IgD-negative memory B cell (primary cell): ENCODE data around the gene IP6K3. TPM values are rescaled to one million over a fixed set of nuclear protein-coding genes. Genes with fewer than 3 reads are reported as not detected.

Experiments used
- H3K27ac Mint-ChIP-seq, 3 donors: one replicate each; pipeline ENCODE4 v1.8.0; 2020 to 2022; ENCODE audit warnings: mild to moderate bottlenecking in 3 of 3, mixed read lengths in 3 of 3, moderate library complexity in 1 of 3
- H3K27me3 Mint-ChIP-seq: one replicate; pipeline ENCODE4 v1.8.0; 2021; ENCODE audit warnings: mixed read lengths
- H3K36me3 Mint-ChIP-seq: one replicate; pipeline ENCODE4 v1.8.0; 2020; ENCODE audit warnings: mild to moderate bottlenecking, mixed read lengths
- H3K4me1 Mint-ChIP-seq, 3 donors: one replicate each; pipeline ENCODE4 v1.8.0; 2020 to 2022; ENCODE audit warnings: mixed read lengths in 3 of 3, mild to moderate bottlenecking in 1 of 3
- H3K4me3 Mint-ChIP-seq, 4 donors: one replicate each; pipeline ENCODE4 v1.8.0; 2020 to 2022; ENCODE audit warnings: mild to moderate bottlenecking in 4 of 4, mixed read lengths in 4 of 4, moderate library complexity in 3 of 4
- H3K9me3 Mint-ChIP-seq, 3 donors: one replicate each; pipeline ENCODE4 v1.8.0; 2020 to 2021; ENCODE audit warnings: mixed read lengths in 3 of 3, mild to moderate bottlenecking in 1 of 3
- polyA plus RNA-seq: library from polyadenylated mRNA; unstranded; fragments of 300-500 nt; fragmentation: Illumina TruSeq; gene quantifications from one replicate; pipeline ENCODE4 v1.2.3, GENCODE V29; 2021

The IP6K3 gene
- polyA plus RNA-seq, 1 donor from 2014 or later: not detected

GRCh38 chr6:33731751-33732282 is 14.9 kb downstream of the IP6K3 start:
- peaks cover 7% of the 10 kb centered on the region for H3K27me3 Mint-ChIP-seq
- peaks cover 7% of the 10 kb centered on the region in 3 donors for H3K4me1 Mint-ChIP-seq
- no peak overlapping the region for H3K27ac Mint-ChIP-seq
- no peaks in the 10 kb centered on the region for H3K36me3 Mint-ChIP-seq
- H3K9me3 Mint-ChIP-seq: no peaks in the 10 kb centered on the region
- H3K4me3 Mint-ChIP-seq: no peak overlapping the region

- H3K9me3 Mint-ChIP-seq: no peaks in the 10 kb centered on the region
These were observed 15.7 kb downstream of the IP6K3 start for GRCh38 chr6:33731035-33731434.

GRCh38 chr6:33730611-33731010 is 16.1 kb downstream of the IP6K3 start:
- H3K36me3 Mint-ChIP-seq: no peaks in the 10 kb centered on the region
- H3K27ac Mint-ChIP-seq: no peak overlapping the region
- no peak overlapping the region for H3K4me3 Mint-ChIP-seq
- H3K27me3 Mint-ChIP-seq: peaks cover 8% of the 10 kb centered on the region
- H3K4me1 Mint-ChIP-seq: peaks cover 7 to 10% (median 7%) of the 10 kb centered on the region in 3 donors
- no peaks in the 10 kb centered on the region for H3K9me3 Mint-ChIP-seq

More at GRCh38 chr6:33731035-33731434, 15.7 kb downstream of the IP6K3 start:
- Mint-ChIP-seq H3K4me1 (peaks cover 7 to 10% (median 7%) of the 10 kb centered on the region in 3 donors), H3K27ac (no peak overlapping the region), H3K27me3 (peaks cover 8% of the 10 kb centered on the region), H3K36me3 (no peaks in the 10 kb centered on the region), H3K4me3 (no peak overlapping the region)

- Mint-ChIP-seq H3K27me3 (peaks cover 21% of the 10 kb centered on the region), H3K27ac (no peak overlapping the region), H3K4me1 (peaks cover 10 to 13% (median 13%) of the 10 kb centered on the region in 3 donors), H3K9me3 (no peaks in the 10 kb centered on the region), H3K36me3 (no peaks in the 10 kb centered on the region), H3K4me3 (no peak overlapping the region)
These were observed 17.6 kb downstream of the IP6K3 start for GRCh38 chr6:33729059-33729458.

GRCh38 chr6:33728438-33728837 is 18.3 kb downstream of the IP6K3 start:
- Mint-ChIP-seq H3K9me3 (no peaks in the 10 kb centered on the region), H3K4me3 (no peak overlapping the region), H3K36me3 (no peaks in the 10 kb centered on the region), H3K27me3 (peaks cover 25% of the 10 kb centered on the region), H3K4me1 (peaks cover 11 to 14% (median 13%) of the 10 kb centered on the region in 3 donors), H3K27ac (no peak overlapping the region)

- H3K27ac Mint-ChIP-seq: no peak overlapping the region
- peaks cover 11 to 14% (median 13%) of the 10 kb centered on the region in 3 donors for H3K4me1 Mint-ChIP-seq
- H3K27me3 Mint-ChIP-seq: peaks cover 27% of the 10 kb centered on the region
- no peaks in the 10 kb centered on the region for H3K9me3 Mint-ChIP-seq
- no peaks in the 10 kb centered on the region for H3K36me3 Mint-ChIP-seq
- peak overlapping the region in 1 of 4 donors; percentile 37 for H3K4me3 Mint-ChIP-seq
These were observed 18.8 kb downstream of the IP6K3 start for GRCh38 chr6:33727932-33728331.

GRCh38 chr6:33727126-33727525 is 19.6 kb downstream of the IP6K3 start:
- Mint-ChIP-seq H3K27ac (no peak overlapping the region), H3K4me3 (no peak overlapping the region), H3K4me1 (peaks cover 11 to 15% (median 13%) of the 10 kb centered on the region in 3 donors), H3K27me3 (peaks cover 29% of the 10 kb centered on the region), H3K9me3 (no peaks in the 10 kb centered on the region), H3K36me3 (no peaks in the 10 kb centered on the region)

- H3K4me1 Mint-ChIP-seq: peaks cover 12 to 19% (median 16%) of the 10 kb centered on the region in 3 donors
- no peak overlapping the region for H3K4me3 Mint-ChIP-seq
- no peaks in the 10 kb centered on the region for H3K9me3 Mint-ChIP-seq
- peaks cover 31% of the 10 kb centered on the region for H3K27me3 Mint-ChIP-seq
- no peaks in the 10 kb centered on the region for H3K36me3 Mint-ChIP-seq
- no peak overlapping the region for H3K27ac Mint-ChIP-seq
These were observed 20.0 kb downstream of the IP6K3 start for GRCh38 chr6:33726696-33727095.

GRCh38 chr6:33725891-33726673 is 20.6 kb downstream of the IP6K3 start:
- H3K4me3 Mint-ChIP-seq: peak overlapping the region in 1 of 4 donors; percentile 25
- no peak overlapping the region for H3K27ac Mint-ChIP-seq
- H3K27me3 Mint-ChIP-seq: peaks cover 31% of the 10 kb centered on the region
- no peaks in the 10 kb centered on the region for H3K36me3 Mint-ChIP-seq
- peaks cover 18 to 25% (median 21%) of the 10 kb centered on the region in 3 donors for H3K4me1 Mint-ChIP-seq
- H3K9me3 Mint-ChIP-seq: no peaks in the 10 kb centered on the region

GRCh38 chr6:33725222-33725621 is 21.5 kb downstream of the IP6K3 start:
- Mint-ChIP-seq H3K4me3 (no peak overlapping the region), H3K27ac (no peak overlapping the region), H3K9me3 (no peaks in the 10 kb centered on the region), H3K4me1 (peaks cover 21 to 29% (median 25%) of the 10 kb centered on the region in 3 donors), H3K27me3 (peaks cover 39% of the 10 kb centered on the region), H3K36me3 (peaks cover 2% of the 10 kb centered on the region)

- H3K27ac Mint-ChIP-seq: no peak overlapping the region
These were observed 22.3 kb downstream of the IP6K3 start for GRCh38 chr6:33724102-33725023.

GRCh38 chr6:33723371-33724085 is 23.2 kb downstream of the IP6K3 start:
- Mint-ChIP-seq H3K4me1 (peaks cover 21 to 29% (median 27%) of the 10 kb centered on the region in 3 donors), H3K36me3 (peaks cover 2% of the 10 kb centered on the region), H3K9me3 (peaks cover 0 to 2% (median 0%) of the 10 kb centered on the region in 3 donors), H3K27ac (no peak overlapping the region), H3K27me3 (peaks cover 40% of the 10 kb centered on the region), H3K4me3 (no peak overlapping the region)

More at GRCh38 chr6:33724102-33725023, 22.3 kb downstream of the IP6K3 start:
- Mint-ChIP-seq H3K27me3 (peaks cover 43% of the 10 kb centered on the region), H3K4me1 (peaks cover 21 to 29% (median 25%) of the 10 kb centered on the region in 3 donors), H3K36me3 (peaks cover 2% of the 10 kb centered on the region), H3K4me3 (no peak overlapping the region), H3K9me3 (peaks cover 0 to 2% (median 0%) of the 10 kb centered on the region in 3 donors)

GRCh38 chr6:33722103-33722623 is 24.5 kb downstream of the IP6K3 start:
- H3K27ac Mint-ChIP-seq: no peak overlapping the region
- H3K9me3 Mint-ChIP-seq: peaks cover 0 to 2% (median 0%) of the 10 kb centered on the region in 3 donors
- H3K4me1 Mint-ChIP-seq: peaks cover 13 to 22% (median 21%) of the 10 kb centered on the region in 3 donors
- H3K36me3 Mint-ChIP-seq: peaks cover 2% of the 10 kb centered on the region
- H3K4me3 Mint-ChIP-seq: no peak overlapping the region
- H3K27me3 Mint-ChIP-seq: peaks cover 38% of the 10 kb centered on the region

- Mint-ChIP-seq H3K4me3 (peak overlapping the region in 3 of 4 donors; percentile 14 to 61 (median 54)), H3K27ac (no peak overlapping the region), H3K4me1 (peaks cover 13 to 22% (median 18%) of the 10 kb centered on the region in 3 donors), H3K9me3 (peaks cover 0 to 2% (median 0%) of the 10 kb centered on the region in 3 donors), H3K27me3 (peaks cover 38% of the 10 kb centered on the region), H3K36me3 (peaks cover 2% of the 10 kb centered on the region)
These were observed 25.2 kb downstream of the IP6K3 start for GRCh38 chr6:33721508-33721907.
